HG02840 (cell line): ENCODE data around the gene ZCCHC14.
"Not testable (repeated sequence)": the region's sequence is repeated elsewhere in the genome, so short reads cannot be mapped to it uniquely, and the experiment has no call there.

Source experiments
- ATAC-seq: cut with Tn5 transposase; IDR thresholded peaks from one replicate; pipeline ENCODE4 v1.9.1; 2021; ENCODE audit warnings: mild to moderate bottlenecking, moderate library complexity, moderate number of reproducible peaks; ENCODE audit not compliant: unreplicated experiment, low FRiP score

Gene ZCCHC14

GRCh38 chr16:87369796-87370719 lies 122.8 kb downstream of the ZCCHC14 start:
- ATAC-seq: no peak

DNA sequence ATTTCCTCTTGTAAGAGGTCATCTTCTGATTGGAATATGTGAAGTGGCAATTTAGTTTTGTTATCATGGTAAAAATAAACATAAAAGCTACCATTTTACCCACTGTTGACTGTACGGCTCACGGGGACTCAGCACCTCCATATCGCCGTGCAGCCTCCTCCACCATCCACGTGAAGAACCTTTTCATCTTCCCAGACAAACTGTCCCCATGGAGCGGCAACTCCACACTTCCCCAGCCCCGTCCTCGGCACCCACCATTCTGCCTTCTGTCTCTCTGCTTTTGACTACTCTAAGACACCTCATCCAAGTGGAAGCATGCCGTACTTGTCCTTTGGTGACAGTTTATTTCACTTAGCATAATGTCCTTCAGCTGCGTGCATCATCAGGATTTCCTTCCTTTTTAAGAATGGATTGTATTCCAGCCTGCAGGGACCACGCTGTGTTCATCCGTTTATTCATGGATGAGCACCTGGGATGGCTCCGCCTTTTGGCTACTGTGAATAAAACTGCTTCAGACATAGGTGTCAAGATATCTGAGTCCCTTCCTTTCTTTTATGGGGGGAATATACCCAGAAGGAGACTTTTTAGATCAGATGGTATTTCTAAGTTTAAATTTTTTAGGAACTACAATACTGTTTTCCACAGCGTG lies 123.6 kb downstream of the ZCCHC14 start:
- no peak for ATAC-seq

GRCh38 chr16:87368029-87368770 lies 124.6 kb downstream of the ZCCHC14 start:
- no peak for ATAC-seq

- ATAC-seq: no peak
Measured at GRCh38 chr16:87367529-87367928, 125.3 kb downstream of the ZCCHC14 start.

GRCh38 chr16:87366930-87367329 lies 125.9 kb downstream of the ZCCHC14 start:
- ATAC-seq: no peak

- ATAC-seq: no peak
Measured at GRCh38 chr16:87366288-87366687, 126.5 kb downstream of the ZCCHC14 start.

GRCh38 chr16:87365021-87365713 lies 127.7 kb downstream of the ZCCHC14 start:
- ATAC-seq: no peak

DNA sequence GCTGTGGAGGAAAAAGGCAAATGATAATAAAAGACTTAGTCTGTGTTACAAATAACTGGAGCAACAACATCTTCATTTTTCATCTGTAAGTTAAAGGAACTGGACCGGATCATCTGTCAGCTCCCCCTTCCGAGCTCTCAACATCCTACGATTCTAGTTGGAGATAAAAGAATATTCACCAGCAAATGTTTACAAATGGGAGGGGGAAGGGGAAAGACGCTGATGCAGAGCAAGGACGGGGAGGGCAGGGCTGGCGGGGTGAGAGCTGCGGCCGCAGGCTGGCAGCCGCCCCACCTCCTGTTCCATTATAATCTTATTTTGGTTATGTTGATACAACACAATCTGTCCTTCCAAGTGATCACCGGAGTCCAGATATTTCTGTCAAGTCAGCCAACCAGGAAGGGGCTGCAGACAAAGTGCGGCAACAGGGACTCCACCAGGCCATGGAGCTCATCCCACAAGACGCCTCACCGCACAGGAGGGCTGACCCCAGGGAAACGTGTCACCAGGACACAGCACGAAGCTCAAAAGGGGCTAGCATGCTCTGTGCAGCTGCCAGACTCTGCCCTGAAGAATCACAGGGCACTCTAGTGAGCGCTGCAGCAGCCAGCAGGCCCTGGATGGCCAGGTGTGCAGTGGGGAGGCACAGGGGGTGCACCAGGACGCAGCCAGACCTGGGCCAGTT lies 128.9 kb downstream of the ZCCHC14 start:
- no peak for ATAC-seq

DNA sequence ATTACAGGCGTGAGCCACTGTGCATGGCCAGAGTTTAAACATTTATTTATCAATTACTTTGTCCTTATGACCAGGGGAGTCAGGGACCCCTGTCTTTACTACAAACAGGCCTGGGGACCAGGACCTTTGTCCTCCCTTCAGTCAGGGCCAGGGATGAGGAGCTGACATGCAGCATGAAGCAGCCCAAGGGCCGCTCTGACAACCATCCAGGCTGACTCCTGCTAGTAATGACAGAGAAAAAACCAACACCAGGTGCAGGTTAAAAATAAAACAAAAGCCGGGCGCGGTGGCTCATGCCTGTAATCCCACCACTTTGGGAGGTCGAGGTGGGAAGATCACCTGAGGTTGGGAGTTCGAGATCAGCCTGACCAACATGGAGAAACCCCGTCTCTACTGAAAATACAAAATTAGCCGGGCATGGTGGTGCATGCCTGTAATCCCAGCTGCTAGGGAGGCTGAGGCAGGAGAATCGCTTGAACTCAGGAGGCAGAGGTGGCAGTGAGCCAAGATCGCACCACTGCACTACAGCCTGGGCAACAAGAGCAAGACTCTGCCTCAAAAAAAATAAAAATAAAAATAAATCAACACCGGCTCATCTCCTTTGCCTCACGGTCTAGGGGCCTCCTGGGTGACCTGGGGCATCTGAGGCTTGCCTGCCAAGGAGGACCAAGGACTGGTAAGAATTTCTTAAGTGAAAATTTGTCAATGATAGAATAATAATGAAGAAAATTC lies 129.8 kb downstream of the ZCCHC14 start:
- not testable (repeated sequence) for ATAC-seq

DNA sequence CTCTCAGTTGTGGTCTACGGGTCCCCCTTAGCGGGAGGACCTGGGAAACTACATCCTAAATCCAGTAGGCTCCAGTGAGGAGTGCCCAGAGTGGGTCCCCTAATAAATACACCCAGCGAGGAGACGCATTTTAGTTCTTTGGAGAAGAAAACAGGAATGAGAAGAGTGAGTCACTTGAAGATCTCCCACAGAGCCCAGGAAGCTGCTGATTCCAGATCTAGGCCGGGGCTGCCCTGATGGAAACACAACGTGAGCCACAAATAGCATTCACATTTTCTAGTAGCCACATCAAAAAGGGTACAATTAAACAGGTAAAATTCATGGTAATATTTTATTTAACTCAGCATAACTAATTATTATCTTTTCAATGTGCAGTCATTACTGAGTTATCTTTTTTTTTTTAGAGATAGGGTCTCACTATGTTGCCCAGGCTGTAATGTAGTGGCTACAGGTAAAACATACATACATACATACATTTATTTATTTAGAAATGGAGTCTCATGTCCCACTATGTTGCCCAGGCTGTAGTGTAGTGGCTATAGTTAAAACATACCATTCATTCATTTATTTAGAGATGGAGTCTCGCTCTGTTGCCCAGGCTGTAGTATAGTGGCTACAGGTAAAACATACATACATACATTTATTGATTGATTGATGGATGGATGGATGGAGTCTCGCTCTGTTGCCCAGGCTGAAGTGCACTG lies 130.8 kb downstream of the ZCCHC14 start:
- ATAC-seq: no peak

GRCh38 chr16:87360862-87361610 lies 131.8 kb downstream of the ZCCHC14 start:
- no peak for ATAC-seq

- no peak for ATAC-seq
Measured at GRCh38 chr16:87359121-87359520, 133.7 kb downstream of the ZCCHC14 start.

GRCh38 chr16:87358696-87359095 lies 134.1 kb downstream of the ZCCHC14 start:
- ATAC-seq: no peak

GRCh38 chr16:87358250-87358649 lies 134.6 kb downstream of the ZCCHC14 start:
- no peak for ATAC-seq

DNA sequence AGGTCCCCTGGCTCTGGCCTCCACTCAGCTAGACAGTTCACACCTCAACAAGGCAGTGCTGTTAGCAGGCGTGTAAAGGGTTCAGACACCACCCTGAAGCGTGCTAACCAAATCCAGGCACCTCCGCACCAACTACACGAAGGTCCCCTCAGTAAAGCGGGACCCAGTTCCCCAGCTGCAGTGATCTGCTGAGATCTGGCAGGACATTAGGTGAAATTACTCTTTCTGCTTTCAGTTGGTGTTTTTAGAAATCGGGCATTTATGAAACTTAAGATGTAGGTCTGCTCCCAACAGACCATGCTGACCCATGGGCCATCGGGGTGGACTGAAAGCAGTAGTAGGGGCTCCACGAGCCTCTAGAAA lies 136.4 kb downstream of the ZCCHC14 start:
- ATAC-seq: no peak
